Lower lobe of right lung (tissue), 2 donors: ENCODE data around the gene VASP. TPM values are rescaled to one million over a fixed set of nuclear protein-coding genes. Genes with fewer than 3 reads are reported as not detected.

ENCODE experiments used
- ATAC-seq, 2 donors: fragments of 200-7000 bp; cut with Tn5 transposase; one replicate each; pipeline ENCODE4 v1.9.1; 2020 to 2022; ENCODE audit warnings: mild to moderate bottlenecking in 2 of 2, moderate library complexity in 2 of 2
- DNase-seq: peaks from one replicate; pipeline ENCODE4 v3.0.0-alpha.2; 2020
- H3K27ac ChIP-seq: fragments of 200-600 bp; one replicate; pipeline ENCODE4 v1.8.0; 2022
- H3K27me3 ChIP-seq: fragments of 200-600 bp; one replicate; pipeline ENCODE4 v1.8.0; 2022; ENCODE audit warnings: low read depth
- H3K36me3 ChIP-seq: fragments of 200-600 bp; one replicate; pipeline ENCODE4 v1.8.0; 2022; ENCODE audit warnings: mild to moderate bottlenecking
- H3K4me1 ChIP-seq: fragments of 200-600 bp; one replicate; pipeline ENCODE4 v1.8.0; 2022
- H3K4me3 ChIP-seq: fragments of 200-600 bp; one replicate; pipeline ENCODE4 v1.8.0; 2022; ENCODE audit warnings: mild to moderate bottlenecking
- H3K9me3 ChIP-seq: fragments of 200-600 bp; one replicate; pipeline ENCODE4 v1.8.0; 2022
- CTCF ChIP-seq: fragments of 200-600 bp; IDR thresholded peaks from one replicate; pipeline ENCODE4 v1.8.0; 2022; ENCODE audit warnings: antibody characterized with exemption, mild to moderate bottlenecking
- intact Hi-C: fragments of 100-400 bp; cut with DNase I; formaldehyde crosslinking; loops from one replicate; pipeline ENCODE4 v1.11.0; 2022
- total RNA-seq: library from RNA; stranded (reverse); fragmentation: NEBNext Ultra II Directional; extraction: Animal tissue kit (Norgen Biotek cat#: 25700); gene quantifications from one replicate; pipeline ENCODE4 v1.2.1, GENCODE V29; 2021
- donor health status: DM: no; HTN: yes; CAD: no; lungs with severe emphysema.

Gene VASP
- total RNA-seq, 1 donor from 2014 or later, result 190 TPM

- H3K27ac ChIP-seq, result no peak overlapping the region
- no peak for TF ChIP-seq CTCF
- H3K4me3 ChIP-seq, result peak overlapping the region; percentile 77
- peaks cover 8% of the 10 kb centered on the region for H3K27me3 ChIP-seq
- ATAC-seq, result peak; percentile 37 to 46
- DNase-seq, result no peak
- intact Hi-C loops, result no loop called here
- H3K9me3 ChIP-seq, result no peaks in the 10 kb centered on the region
- H3K4me1 ChIP-seq, result peaks cover 44% of the 10 kb centered on the region
- H3K36me3 ChIP-seq, result no peaks in the 10 kb centered on the region
Observed at GRCh38 chr19:45496349-45496953, 10.8 kb upstream of the VASP start.

DNA sequence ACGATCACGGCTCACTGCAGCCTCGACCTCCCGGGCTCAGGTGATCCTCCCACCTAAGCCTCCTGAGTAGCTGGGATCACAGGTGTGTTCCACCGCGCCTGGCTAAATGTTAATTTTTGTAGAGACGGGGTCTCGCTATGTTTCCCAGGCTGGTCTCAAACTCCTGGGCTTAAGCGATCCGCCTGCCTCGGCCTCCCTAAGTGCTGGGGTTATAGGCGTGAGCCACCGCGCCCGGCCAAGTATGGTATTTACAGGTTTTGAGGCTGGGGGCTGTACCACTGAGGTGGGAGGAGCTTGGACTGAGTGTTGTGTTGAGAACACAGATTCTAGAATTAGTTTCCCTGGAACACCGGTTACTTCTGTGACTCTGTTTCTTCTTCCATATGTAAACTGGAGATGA, 9.5 kb upstream of the VASP start:
- intact Hi-C loops, result no loop called here
- Histone ChIP-seq H3K4me1 (peaks cover 44% of the 10 kb centered on the region), H3K27me3 (peaks cover 8% of the 10 kb centered on the region)

GRCh38 chr19:45498411-45499195, 8.7 kb upstream of the VASP start, which contains the start of gene PPM1N:
Gene PPM1N (plus strand): TSS chr19:45498443. CDS start chr19:45498473, 30 bp downstream.
- Histone ChIP-seq H3K27me3 (peaks cover 8% of the 10 kb centered on the region), H3K27ac (no peak within 1 kb of the TSS), H3K4me3 (peak within 1 kb of the TSS; percentile 77), H3K36me3 (no peaks in the 10 kb centered on the region), H3K4me1 (peaks cover 38% of the 10 kb centered on the region), H3K9me3 (no peaks in the 10 kb centered on the region)
- no peak for DNase-seq
- ATAC-seq, result peak; percentile 31 to 36
- TF ChIP-seq CTCF, result peak; percentile 22
- intact Hi-C loops, result no loop called here

More for the DNA sequence above, 9.5 kb upstream of the VASP start:
- H3K9me3 ChIP-seq, result no peaks in the 10 kb centered on the region
- H3K27ac ChIP-seq, result no peak overlapping the region
- no peaks in the 10 kb centered on the region for H3K36me3 ChIP-seq
- ATAC-seq (no peak), DNase-seq (no peak)
- TF ChIP-seq CTCF, result no peak
- no peak overlapping the region for H3K4me3 ChIP-seq

- peak overlapping the region; percentile 42 for H3K4me3 ChIP-seq
- no peaks in the 10 kb centered on the region for H3K9me3 ChIP-seq
- ATAC-seq (peak; percentile 13 to 22), DNase-seq (peak; percentile 76)
- H3K27me3 ChIP-seq, result peaks cover 8% of the 10 kb centered on the region
- no peak overlapping the region for H3K27ac ChIP-seq
- intact Hi-C loops, result no loop called here
- no peak for TF ChIP-seq CTCF
- no peaks in the 10 kb centered on the region for H3K36me3 ChIP-seq
- H3K4me1 ChIP-seq, result peaks cover 34% of the 10 kb centered on the region
Observed at GRCh38 chr19:45499196-45500180, 7.8 kb upstream of the VASP start.
